ENCODE results near the gene GPC3.

DNA sequence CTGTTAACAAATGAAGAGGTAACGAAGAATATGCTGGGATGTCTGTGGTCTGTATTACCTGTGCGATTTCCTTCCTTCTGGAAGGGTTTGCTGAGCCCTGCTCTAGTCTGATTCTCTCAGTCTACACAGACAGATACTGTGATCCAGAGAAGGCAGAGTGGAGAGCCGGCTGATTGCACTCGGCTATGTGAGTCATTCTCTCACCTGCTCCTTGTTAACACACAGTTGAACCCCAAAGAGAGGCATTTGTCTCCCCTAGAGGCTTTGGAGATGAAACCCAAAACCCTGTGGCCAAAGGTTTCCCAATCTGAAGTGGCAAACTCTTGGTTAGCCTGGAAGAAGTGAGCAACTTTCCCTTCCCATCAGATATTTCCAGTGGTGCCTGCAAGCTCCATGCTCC is 492.0 kb downstream of the GPC3 start:
- TF ChIP-seq, protein P1, sequence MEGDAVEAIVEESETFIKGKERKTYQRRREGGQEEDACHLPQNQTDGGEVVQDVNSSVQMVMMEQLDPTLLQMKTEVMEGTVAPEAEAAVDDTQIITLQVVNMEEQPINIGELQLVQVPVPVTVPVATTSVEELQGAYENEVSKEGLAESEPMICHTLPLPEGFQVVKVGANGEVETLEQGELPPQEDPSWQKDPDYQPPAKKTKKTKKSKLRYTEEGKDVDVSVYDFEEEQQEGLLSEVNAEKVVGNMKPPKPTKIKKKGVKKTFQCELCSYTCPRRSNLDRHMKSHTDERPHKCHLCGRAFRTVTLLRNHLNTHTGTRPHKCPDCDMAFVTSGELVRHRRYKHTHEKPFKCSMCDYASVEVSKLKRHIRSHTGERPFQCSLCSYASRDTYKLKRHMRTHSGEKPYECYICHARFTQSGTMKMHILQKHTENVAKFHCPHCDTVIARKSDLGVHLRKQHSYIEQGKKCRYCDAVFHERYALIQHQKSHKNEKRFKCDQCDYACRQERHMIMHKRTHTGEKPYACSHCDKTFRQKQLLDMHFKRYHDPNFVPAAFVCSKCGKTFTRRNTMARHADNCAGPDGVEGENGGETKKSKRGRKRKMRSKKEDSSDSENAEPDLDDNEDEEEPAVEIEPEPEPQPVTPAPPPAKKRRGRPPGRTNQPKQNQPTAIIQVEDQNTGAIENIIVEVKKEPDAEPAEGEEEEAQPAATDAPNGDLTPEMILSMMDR (IDR thresholded peaks at IDR 0.05; ENCODE audit: low read depth, low read length, poor library complexity, severe bottlenecking), result no peak
- TF ChIP-seq EZH2phosphoT487 (IDR thresholded peaks at IDR 0.05; ENCODE audit: borderline replicate concordance, low read length), result no peak

All from DOHH2 (cell line).